ENCODE results near the gene UAP1L1. TPM values are rescaled to one million over a fixed set of nuclear protein-coding genes. Genes with fewer than 3 reads are reported as not detected.

The UAP1L1 gene
- total RNA-seq, 1 donor from 2014 or later: 1.0 TPM

DNA sequence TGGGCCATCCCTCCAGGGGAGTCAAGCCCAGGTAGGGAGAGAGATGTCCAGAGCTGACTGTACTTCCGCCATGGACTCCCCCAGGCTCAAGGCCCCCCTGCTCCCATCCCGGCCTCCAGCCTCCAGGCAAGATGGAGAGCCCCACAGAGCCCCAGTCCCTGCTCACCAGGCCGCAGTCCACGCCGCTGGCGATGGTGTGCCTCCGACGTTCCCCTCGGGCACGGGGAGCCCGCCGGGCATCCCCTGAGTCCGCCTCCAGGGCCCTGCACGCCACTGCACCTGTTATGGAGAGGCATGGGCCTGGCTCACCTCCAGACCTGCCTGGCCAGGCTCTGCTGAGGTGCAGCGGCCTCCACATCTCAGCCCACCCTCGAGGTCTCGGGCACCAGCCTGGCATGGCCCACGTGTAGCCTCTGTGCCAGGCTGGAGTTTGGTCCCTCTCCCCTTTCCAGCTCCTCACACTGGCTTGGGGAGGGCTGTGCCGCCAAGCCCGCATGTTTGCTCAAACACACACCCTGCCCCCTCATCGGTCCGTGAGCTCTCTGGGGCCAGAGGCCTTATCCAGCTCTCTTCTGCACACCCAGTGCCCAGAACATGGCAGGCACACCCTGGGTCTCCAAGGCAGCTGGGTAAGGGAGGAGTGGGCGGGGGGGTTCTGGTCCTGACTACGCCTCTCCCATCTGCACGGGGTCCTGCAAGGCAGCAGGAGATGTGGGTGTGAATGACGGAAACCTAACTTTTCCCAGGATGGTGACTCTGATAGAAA, 11.0 kb upstream of the UAP1L1 start:
- H3K27me3 ChIP-seq (ENCODE audit: control insufficient read depth in 3 of 3, insufficient read depth in 3 of 3, low read length in 3 of 3): peaks cover 5 to 18% (median 11%) of the 10 kb centered on the region in 3 donors
- no peak overlapping the region for H3K4me3 ChIP-seq (ENCODE audit: low read length in 3 of 3)
- no peaks in the 10 kb centered on the region for H3K9me3 ChIP-seq (ENCODE audit: control insufficient read depth in 3 of 3, low read length in 3 of 3)
- peaks cover 7 to 17% (median 11%) of the 10 kb centered on the region in 3 donors for H3K4me1 ChIP-seq (ENCODE audit: control insufficient read depth in 3 of 3, insufficient read depth in 3 of 3, low read length in 3 of 3)
- H3K9ac ChIP-seq (ENCODE audit: low read depth in 1 of 3, low read length in 3 of 3): no peak overlapping the region
- H3K36me3 ChIP-seq (ENCODE audit: control insufficient read depth in 3 of 3, insufficient read depth in 3 of 3, low read length in 3 of 3): no peaks in the 10 kb centered on the region
- H3K27ac ChIP-seq (ENCODE audit: low read depth, low read length): no peak overlapping the region

DNA sequence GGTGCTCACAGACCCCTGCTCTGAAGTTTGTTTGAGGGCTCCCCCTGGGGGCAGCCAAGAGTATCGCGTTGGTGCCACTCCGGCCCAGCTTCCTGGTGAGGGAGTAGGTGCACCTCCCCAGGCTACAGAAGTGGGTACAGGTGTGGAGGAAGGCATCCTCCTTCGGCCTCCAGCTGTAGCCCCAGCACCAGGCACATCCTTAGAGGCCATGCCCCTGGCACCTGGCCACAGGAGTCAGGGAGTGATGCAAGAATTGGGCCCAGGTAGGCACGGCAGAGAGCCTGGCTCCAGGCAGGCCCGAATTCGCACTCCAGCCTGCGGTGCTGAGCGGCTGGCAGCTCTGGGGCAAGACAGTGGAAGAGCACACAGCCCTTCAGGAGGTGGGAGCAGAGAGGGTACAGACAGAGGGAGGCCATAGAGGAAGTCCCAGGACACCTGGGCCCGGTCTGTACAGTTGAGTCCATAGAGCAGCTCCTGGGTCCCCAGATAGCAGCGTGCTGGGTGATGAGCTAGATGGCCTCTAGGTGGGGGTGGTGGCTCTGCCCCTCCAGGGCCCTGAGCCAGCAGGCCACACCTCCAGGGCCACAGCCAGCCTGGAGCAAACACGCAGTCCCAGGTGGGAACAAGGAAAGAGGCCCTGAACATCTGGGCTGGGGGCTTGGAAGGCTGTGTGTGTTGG, 9.3 kb upstream of the UAP1L1 start:
- Histone ChIP-seq H3K4me1 (ENCODE audit: control insufficient read depth in 3 of 3, insufficient read depth in 3 of 3, low read length in 3 of 3) (peaks cover 8 to 20% (median 14%) of the 10 kb centered on the region in 3 donors), H3K36me3 (ENCODE audit: control insufficient read depth in 3 of 3, insufficient read depth in 3 of 3, low read length in 3 of 3) (no peaks in the 10 kb centered on the region), H3K27ac (ENCODE audit: low read depth, low read length) (no peak overlapping the region), H3K27me3 (ENCODE audit: control insufficient read depth in 3 of 3, insufficient read depth in 3 of 3, low read length in 3 of 3) (peaks cover 5 to 18% (median 11%) of the 10 kb centered on the region in 3 donors), H3K4me3 (ENCODE audit: low read length in 3 of 3) (no peak overlapping the region), H3K9me3 (ENCODE audit: control insufficient read depth in 3 of 3, low read length in 3 of 3) (no peaks in the 10 kb centered on the region), H3K9ac (ENCODE audit: low read depth in 1 of 3, low read length in 3 of 3) (no peak overlapping the region)

DNA sequence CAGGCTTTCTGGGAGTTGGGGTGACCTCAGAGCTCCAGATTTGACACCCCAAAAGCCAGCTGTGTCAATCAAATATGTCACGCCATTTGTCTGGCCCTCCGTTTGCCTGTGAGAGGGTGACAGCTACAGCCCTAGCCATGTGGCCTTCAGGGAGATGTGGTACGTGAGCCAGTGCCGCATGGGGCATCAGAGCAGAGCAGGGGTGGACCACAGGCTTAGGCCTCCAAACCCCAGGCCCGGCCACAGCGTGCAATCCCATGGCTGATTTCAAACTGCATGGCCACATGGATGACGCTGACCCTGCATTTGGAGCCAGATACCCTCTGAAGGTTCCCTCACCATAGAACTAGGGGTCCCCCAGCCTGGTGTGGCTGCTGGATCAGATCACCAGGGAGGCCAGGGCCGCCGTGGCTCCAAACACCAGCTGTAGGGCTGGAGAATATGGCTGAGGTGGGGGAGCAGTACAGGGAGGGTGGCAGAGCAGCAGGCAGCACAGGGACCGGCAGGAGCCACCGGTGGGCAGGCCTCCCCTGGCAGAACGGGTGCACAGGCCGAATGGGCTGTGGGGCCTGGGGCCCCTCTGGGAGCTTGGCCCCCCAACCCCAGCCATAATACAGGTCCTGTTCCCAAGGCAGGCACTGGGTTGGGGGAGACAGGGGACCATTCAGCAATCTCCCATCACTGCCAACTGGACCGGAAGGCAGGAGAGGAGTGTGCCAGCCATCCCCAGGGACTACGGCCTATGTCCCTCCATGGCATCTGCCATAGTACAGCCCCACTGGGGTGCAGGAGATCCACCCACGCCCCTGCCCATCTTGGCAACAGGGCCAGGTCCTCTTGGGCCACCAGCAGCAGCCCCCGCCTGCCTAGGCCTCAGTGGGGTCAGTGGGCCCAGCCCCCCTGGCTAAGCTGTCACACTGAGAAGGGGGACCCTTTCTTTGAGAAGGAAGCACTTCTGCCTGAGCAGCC, 8.5 kb upstream of the UAP1L1 start:
- Histone ChIP-seq H3K4me3 (ENCODE audit: low read length in 3 of 3) (no peak overlapping the region), H3K9me3 (ENCODE audit: control insufficient read depth in 3 of 3, low read length in 3 of 3) (no peaks in the 10 kb centered on the region), H3K27me3 (ENCODE audit: control insufficient read depth in 3 of 3, insufficient read depth in 3 of 3, low read length in 3 of 3) (peaks cover 5 to 18% (median 11%) of the 10 kb centered on the region in 3 donors), H3K27ac (ENCODE audit: low read depth, low read length) (no peak overlapping the region), H3K9ac (ENCODE audit: low read depth in 1 of 3, low read length in 3 of 3) (no peak overlapping the region), H3K4me1 (ENCODE audit: control insufficient read depth in 3 of 3, insufficient read depth in 3 of 3, low read length in 3 of 3) (peaks cover 8 to 18% (median 14%) of the 10 kb centered on the region in 3 donors), H3K36me3 (ENCODE audit: control insufficient read depth in 3 of 3, insufficient read depth in 3 of 3, low read length in 3 of 3) (no peaks in the 10 kb centered on the region)

- H3K9ac ChIP-seq (ENCODE audit: low read depth in 1 of 3, low read length in 3 of 3): no peak overlapping the region
- no peaks in the 10 kb centered on the region for H3K36me3 ChIP-seq (ENCODE audit: control insufficient read depth in 3 of 3, insufficient read depth in 3 of 3, low read length in 3 of 3)
- no peak overlapping the region for H3K4me3 ChIP-seq (ENCODE audit: low read length in 3 of 3)
- peaks cover 5 to 18% (median 11%) of the 10 kb centered on the region in 3 donors for H3K27me3 ChIP-seq (ENCODE audit: control insufficient read depth in 3 of 3, insufficient read depth in 3 of 3, low read length in 3 of 3)
- H3K4me1 ChIP-seq (ENCODE audit: control insufficient read depth in 3 of 3, insufficient read depth in 3 of 3, low read length in 3 of 3): peaks cover 8 to 17% (median 12%) of the 10 kb centered on the region in 3 donors
- no peak overlapping the region for H3K27ac ChIP-seq (ENCODE audit: low read depth, low read length)
- H3K9me3 ChIP-seq (ENCODE audit: control insufficient read depth in 3 of 3, low read length in 3 of 3): no peaks in the 10 kb centered on the region
These were observed 7.7 kb upstream of the UAP1L1 start for GRCh38 chr9:137069508-137070091.

DNA sequence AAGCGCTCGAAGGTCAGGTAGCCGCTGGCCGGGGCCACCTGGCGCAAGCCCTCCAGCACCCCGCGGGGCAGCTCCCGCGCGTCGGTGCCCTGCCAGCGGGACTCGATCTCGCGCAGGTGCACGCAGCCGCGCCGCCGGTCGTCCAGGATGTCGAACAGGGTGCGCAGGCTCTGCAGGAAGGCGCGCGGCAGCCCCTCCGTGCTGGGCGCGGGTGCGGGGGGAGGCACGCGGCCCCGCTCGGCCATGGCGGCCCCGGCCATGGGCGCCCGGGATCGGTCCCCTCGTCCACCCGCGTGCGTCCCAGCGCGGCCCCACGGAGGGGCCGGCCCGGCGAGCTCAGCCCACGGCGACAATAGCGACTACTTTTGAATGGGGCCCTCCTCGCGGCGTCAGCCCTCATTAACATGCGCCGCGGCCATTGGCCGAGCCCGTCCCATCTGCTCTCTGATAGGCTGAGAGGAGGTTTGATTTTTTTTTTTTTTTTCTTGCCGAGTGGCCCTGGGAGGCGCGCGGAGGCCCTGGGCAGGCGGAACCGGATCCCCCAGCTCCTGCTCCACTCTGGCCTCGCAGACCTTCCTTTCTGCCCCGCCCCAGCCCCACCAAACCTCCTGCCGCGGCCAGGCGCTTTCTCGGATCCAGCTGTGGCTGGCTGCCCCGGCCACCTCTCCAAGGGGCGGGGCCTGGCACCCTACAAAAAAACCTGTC, 7.0 kb upstream of the UAP1L1 start, which contains the start of gene SAPCD2:
SAPCD2 (minus strand) TSS at position 357 of the 705 bp plus-strand sequence; CDS start at position 260, 97 bp downstream.
- Histone ChIP-seq H3K4me1 (ENCODE audit: control insufficient read depth in 3 of 3, insufficient read depth in 3 of 3, low read length in 3 of 3) (peaks cover 8 to 17% (median 12%) of the 10 kb centered on the region in 3 donors), H3K36me3 (ENCODE audit: control insufficient read depth in 3 of 3, insufficient read depth in 3 of 3, low read length in 3 of 3) (no peaks in the 10 kb centered on the region), H3K9ac (ENCODE audit: low read depth in 1 of 3, low read length in 3 of 3) (peak within 1 kb of the TSS in 2 of 3 donors; percentile 32 to 60), H3K27ac (ENCODE audit: low read depth, low read length) (peak within 1 kb of the TSS; percentile 40), H3K4me3 (ENCODE audit: low read length in 3 of 3) (peak within 1 kb of the TSS; percentile 14 to 59 (median 49)), H3K9me3 (ENCODE audit: control insufficient read depth in 3 of 3, low read length in 3 of 3) (no peaks in the 10 kb centered on the region), H3K27me3 (ENCODE audit: control insufficient read depth in 3 of 3, insufficient read depth in 3 of 3, low read length in 3 of 3) (peaks cover 5 to 18% (median 11%) of the 10 kb centered on the region in 3 donors)

DNA sequence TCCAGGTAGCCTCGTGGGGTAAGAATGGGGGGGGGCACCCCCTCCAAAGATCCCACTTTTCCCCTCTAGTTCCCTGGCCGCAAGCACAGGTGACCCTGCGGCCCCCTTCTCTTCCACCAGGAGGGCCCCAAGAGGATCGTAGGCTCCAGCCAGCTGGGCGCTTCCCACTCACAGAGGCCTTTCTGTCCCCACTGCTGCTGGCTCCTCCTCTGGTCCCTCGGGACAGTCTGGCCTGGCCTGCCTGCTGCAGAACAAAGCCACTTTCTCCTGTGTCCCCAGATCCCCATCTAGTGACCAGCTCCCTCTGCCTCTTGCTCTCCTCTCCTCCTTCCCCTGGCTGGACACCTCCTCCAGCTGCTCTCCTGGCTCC, 6.4 kb upstream of the UAP1L1 start:
- Histone ChIP-seq H3K4me1 (ENCODE audit: control insufficient read depth in 3 of 3, insufficient read depth in 3 of 3, low read length in 3 of 3) (peaks cover 8 to 17% (median 12%) of the 10 kb centered on the region in 3 donors), H3K9ac (ENCODE audit: low read depth in 1 of 3, low read length in 3 of 3) (peak overlapping the region in 2 of 3 donors; percentile 32 to 60), H3K27me3 (ENCODE audit: control insufficient read depth in 3 of 3, insufficient read depth in 3 of 3, low read length in 3 of 3) (peaks cover 5 to 18% (median 11%) of the 10 kb centered on the region in 3 donors), H3K27ac (ENCODE audit: low read depth, low read length) (peak overlapping the region; percentile 40), H3K36me3 (ENCODE audit: control insufficient read depth in 3 of 3, insufficient read depth in 3 of 3, low read length in 3 of 3) (no peaks in the 10 kb centered on the region), H3K4me3 (ENCODE audit: low read length in 3 of 3) (peak overlapping the region; percentile 14 to 59 (median 45)), H3K9me3 (ENCODE audit: control insufficient read depth in 3 of 3, low read length in 3 of 3) (no peaks in the 10 kb centered on the region)

DNA sequence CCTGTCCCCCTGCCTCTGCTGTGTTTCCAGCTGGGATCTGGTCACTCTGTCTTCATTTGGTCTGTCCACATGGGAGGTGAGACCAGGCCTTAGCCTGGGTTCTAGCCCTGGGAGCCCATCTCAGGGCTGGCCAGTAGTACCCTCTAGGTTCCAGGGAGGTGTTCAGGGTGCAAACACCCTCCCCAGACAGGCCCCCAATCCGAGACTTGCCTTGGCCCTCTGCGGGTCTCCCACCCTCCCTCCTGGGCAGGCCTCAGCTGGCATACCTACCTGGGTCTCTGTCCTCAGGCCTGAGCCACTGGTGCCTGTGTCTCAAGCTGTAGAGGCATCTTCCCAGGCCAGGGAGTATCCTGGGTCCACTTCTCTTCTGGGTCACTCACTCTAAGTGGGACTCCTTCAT, 6.0 kb upstream of the UAP1L1 start:
- Histone ChIP-seq H3K4me1 (ENCODE audit: control insufficient read depth in 3 of 3, insufficient read depth in 3 of 3, low read length in 3 of 3) (peaks cover 8 to 17% (median 12%) of the 10 kb centered on the region in 3 donors), H3K4me3 (ENCODE audit: low read length in 3 of 3) (peak overlapping the region in 1 of 3 donors; percentile 45), H3K9ac (ENCODE audit: low read depth in 1 of 3, low read length in 3 of 3) (peak overlapping the region in 1 of 3 donors; percentile 60), H3K36me3 (ENCODE audit: control insufficient read depth in 3 of 3, insufficient read depth in 3 of 3, low read length in 3 of 3) (no peaks in the 10 kb centered on the region), H3K27me3 (ENCODE audit: control insufficient read depth in 3 of 3, insufficient read depth in 3 of 3, low read length in 3 of 3) (peaks cover 5 to 18% (median 11%) of the 10 kb centered on the region in 3 donors), H3K9me3 (ENCODE audit: control insufficient read depth in 3 of 3, low read length in 3 of 3) (no peaks in the 10 kb centered on the region), H3K27ac (ENCODE audit: low read depth, low read length) (no peak overlapping the region)

- Histone ChIP-seq H3K4me1 (ENCODE audit: control insufficient read depth in 3 of 3, insufficient read depth in 3 of 3, low read length in 3 of 3) (peaks cover 14 to 31% (median 26%) of the 10 kb centered on the region in 3 donors), H3K27ac (ENCODE audit: low read depth, low read length) (no peak overlapping the region), H3K36me3 (ENCODE audit: control insufficient read depth in 3 of 3, insufficient read depth in 3 of 3, low read length in 3 of 3) (no peaks in the 10 kb centered on the region), H3K27me3 (ENCODE audit: control insufficient read depth in 3 of 3, insufficient read depth in 3 of 3, low read length in 3 of 3) (peaks cover 4 to 13% (median 7%) of the 10 kb centered on the region in 3 donors), H3K9me3 (ENCODE audit: control insufficient read depth in 3 of 3, low read length in 3 of 3) (no peaks in the 10 kb centered on the region), H3K4me3 (ENCODE audit: low read length in 3 of 3) (no peak overlapping the region), H3K9ac (ENCODE audit: low read depth in 1 of 3, low read length in 3 of 3) (no peak overlapping the region)
These were observed 3.3 kb upstream of the UAP1L1 start for GRCh38 chr9:137073992-137074399.
